Uterus (tissue), 4 donors: Measurements from ENCODE around the gene UBE2QL1. TPM values are rescaled to one million over a fixed set of nuclear protein-coding genes. Genes with fewer than 3 reads are reported as not detected.

Source experiments
- DNase-seq, 2 donors: peaks; one replicate each; pipeline ENCODE4 v3.0.0-alpha.2; 2019 to 2020
- H3K27ac ChIP-seq, 2 donors: fragments of 200-600 bp; sonication (generic); 1 replicate in 1 of 2; 2 replicates in 1 of 2; pipeline ENCODE4 v1.5.1; 2016 to 2018
- H3K27me3 ChIP-seq, 2 donors: fragments of 200-600 bp; sonication (generic); one replicate each; pipeline ENCODE4 v1.5.1; 2018 to 2019; ENCODE audit warnings: control low read depth in 1 of 2
- H3K36me3 ChIP-seq, 2 donors: fragments of 200-600 bp; sonication (generic); one replicate each; pipeline ENCODE4 v1.5.1; 2019; ENCODE audit warnings: control low read depth in 1 of 2
- H3K4me1 ChIP-seq, 2 donors: fragments of 200-600 bp; sonication (generic); one replicate each; pipeline ENCODE4 v1.5.1; 2018 to 2019; ENCODE audit warnings: control low read depth in 1 of 2
- H3K4me3 ChIP-seq, 2 donors: fragments of 200-600 bp; sonication (generic); 1 replicate in 1 of 2; 2 replicates in 1 of 2; pipeline ENCODE4 v1.5.1; 2018 to 2019; ENCODE audit warnings: mild to moderate bottlenecking in 1 of 2
- H3K9me3 ChIP-seq, 2 donors: fragments of 200-600 bp; sonication (generic); one replicate each; pipeline ENCODE4 v1.5.1; 2019; ENCODE audit warnings: control low read depth in 1 of 2
- POLR2A ChIP-seq, 2 donors: fragments of 450-650 bp; IDR thresholded peaks; one replicate each; pipeline ENCODE4 v1.6.1; 2016; ENCODE audit warnings: antibody characterized with exemption in 2 of 2, mild to moderate bottlenecking in 1 of 2, moderate library complexity in 1 of 2
- intact Hi-C: fragments of 100-400 bp; cut with DNase I; formaldehyde crosslinking; loops from one replicate; pipeline ENCODE4 v1.15.1; 2023; ENCODE audit warnings: low total_unique reads
- total RNA-seq, 4 donors: library from RNA; depleted of rRNA in 3 of 4; stranded (reverse); fragments of >200 nt in 3 of 4; gene quantifications; one replicate each; pipeline versions ENCODE4 v1.1.0 to v1.2.4, GENCODE V29; 2014 to 2023
- TF ChIP-seq, protein P1 (sequence below), 4 experiments: fragments of 200-600 bp in 2 of 4; fragments of 450-650 bp in 2 of 4; sonication (generic) in 2 of 4; IDR thresholded peaks; one replicate each; pipeline ENCODE4 v1.5.1; 2016 to 2019; ENCODE audit warnings: antibody characterized with exemption in 4 of 4, mild to moderate bottlenecking in 2 of 4, moderate library complexity in 1 of 4
- donor health status: DM: yes; HTN: yes; CAD: no.

Gene UBE2QL1
- total RNA-seq, 4 donors from 2014 or later: 0.34 to 0.90 TPM; not detected in 2

DNA sequence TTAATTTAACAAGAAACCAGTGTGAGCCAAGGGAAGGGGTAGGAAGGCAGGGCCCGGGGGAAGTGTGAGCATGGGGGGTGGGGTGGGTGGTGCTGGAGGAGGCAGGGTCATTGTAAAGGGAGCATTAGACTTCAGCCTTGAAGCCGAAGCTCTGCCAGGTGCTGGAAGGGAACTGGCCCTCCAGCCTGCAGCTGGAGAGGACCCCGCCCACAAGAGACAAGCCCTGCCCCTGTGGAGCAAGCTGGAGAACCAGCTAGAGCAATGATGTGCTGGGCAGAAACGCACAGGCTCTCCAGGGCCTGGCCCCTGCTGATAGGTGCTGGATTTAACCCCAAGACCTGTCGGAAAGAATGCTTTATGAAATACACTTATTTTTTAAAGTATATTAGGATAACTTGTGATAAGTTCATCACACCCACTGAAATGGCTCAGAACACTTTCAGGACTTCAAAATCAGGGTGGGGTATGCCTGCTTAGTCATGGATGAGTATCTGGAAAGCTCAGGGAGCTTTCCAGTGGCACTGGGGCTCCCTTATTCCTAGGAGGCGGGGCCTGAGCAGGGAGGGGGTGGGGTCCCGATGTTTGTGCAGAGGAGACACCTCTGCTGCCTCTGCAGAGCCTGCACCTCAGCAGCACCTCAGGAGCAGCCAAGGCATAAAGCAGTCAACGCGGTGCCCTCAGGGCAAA lies 27.1 kb downstream of the UBE2QL1 start:
- Histone ChIP-seq H3K36me3 (no peaks in the 10 kb centered on the region), H3K4me3 (no peak overlapping the region), H3K27ac (no peak overlapping the region), H3K27me3 (no peaks in the 10 kb centered on the region), H3K4me1 (no peaks in the 10 kb centered on the region), H3K9me3 (no peaks in the 10 kb centered on the region)
- DNase-seq: no peak
- intact Hi-C loops: no loop called here
- TF ChIP-seq POLR2A (IDR thresholded peaks at IDR 0.05): no peak
- TF ChIP-seq, protein P1, sequence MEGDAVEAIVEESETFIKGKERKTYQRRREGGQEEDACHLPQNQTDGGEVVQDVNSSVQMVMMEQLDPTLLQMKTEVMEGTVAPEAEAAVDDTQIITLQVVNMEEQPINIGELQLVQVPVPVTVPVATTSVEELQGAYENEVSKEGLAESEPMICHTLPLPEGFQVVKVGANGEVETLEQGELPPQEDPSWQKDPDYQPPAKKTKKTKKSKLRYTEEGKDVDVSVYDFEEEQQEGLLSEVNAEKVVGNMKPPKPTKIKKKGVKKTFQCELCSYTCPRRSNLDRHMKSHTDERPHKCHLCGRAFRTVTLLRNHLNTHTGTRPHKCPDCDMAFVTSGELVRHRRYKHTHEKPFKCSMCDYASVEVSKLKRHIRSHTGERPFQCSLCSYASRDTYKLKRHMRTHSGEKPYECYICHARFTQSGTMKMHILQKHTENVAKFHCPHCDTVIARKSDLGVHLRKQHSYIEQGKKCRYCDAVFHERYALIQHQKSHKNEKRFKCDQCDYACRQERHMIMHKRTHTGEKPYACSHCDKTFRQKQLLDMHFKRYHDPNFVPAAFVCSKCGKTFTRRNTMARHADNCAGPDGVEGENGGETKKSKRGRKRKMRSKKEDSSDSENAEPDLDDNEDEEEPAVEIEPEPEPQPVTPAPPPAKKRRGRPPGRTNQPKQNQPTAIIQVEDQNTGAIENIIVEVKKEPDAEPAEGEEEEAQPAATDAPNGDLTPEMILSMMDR (IDR thresholded peaks at IDR 0.05): no peak

DNA sequence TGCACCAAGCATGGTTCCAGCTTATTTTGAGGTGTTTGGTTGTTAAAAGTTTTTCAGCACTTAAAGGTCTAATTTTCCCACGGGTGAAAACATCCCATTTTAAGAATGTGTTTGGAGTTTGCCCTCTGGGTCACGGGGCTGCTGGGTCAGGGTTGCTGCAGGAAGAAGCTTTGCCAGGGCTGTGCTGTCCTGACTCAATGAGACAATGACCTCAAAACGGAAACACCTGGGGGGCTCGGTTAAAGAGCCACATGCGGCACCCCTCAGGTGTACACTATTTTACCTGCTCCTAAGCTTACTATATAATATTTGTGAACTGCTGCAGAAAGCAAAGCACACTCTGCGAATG lies 27.6 kb downstream of the UBE2QL1 start:
- Histone ChIP-seq H3K36me3 (no peaks in the 10 kb centered on the region), H3K4me3 (no peak overlapping the region), H3K27me3 (no peaks in the 10 kb centered on the region), H3K4me1 (no peaks in the 10 kb centered on the region), H3K9me3 (no peaks in the 10 kb centered on the region), H3K27ac (no peak overlapping the region)
- intact Hi-C loops: no loop called here
- no peak for DNase-seq
- no peak for TF ChIP-seq POLR2A (IDR thresholded peaks at IDR 0.05)

DNA sequence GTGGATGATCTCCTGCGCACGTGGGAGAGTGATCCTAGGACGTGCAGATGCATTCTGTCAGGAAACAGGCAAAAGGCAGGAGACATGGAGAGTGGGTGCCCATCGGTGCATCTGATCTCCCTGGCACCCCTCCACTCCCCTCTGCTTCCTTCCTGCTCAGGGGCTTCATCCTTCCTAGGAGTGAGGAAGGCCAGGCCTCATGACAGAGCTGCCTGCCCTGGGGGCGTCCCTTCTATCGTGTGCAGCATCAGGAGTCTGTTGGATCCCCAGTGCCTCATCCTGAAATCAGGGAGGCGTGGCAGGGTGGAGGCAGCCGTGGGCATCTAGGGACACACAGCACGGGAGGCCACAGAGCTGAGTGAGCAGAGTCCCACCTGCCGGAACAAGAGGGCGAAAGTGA lies 30.1 kb downstream of the UBE2QL1 start:
- Histone ChIP-seq H3K4me3 (no peak overlapping the region), H3K36me3 (no peaks in the 10 kb centered on the region), H3K27me3 (no peaks in the 10 kb centered on the region), H3K9me3 (no peaks in the 10 kb centered on the region), H3K27ac (no peak overlapping the region), H3K4me1 (no peaks in the 10 kb centered on the region)
- TF ChIP-seq POLR2A (IDR thresholded peaks at IDR 0.05): no peak
- TF ChIP-seq, protein P1 (IDR thresholded peaks at IDR 0.05): no peak
- intact Hi-C loops: no loop called here
- no peak for DNase-seq

DNA sequence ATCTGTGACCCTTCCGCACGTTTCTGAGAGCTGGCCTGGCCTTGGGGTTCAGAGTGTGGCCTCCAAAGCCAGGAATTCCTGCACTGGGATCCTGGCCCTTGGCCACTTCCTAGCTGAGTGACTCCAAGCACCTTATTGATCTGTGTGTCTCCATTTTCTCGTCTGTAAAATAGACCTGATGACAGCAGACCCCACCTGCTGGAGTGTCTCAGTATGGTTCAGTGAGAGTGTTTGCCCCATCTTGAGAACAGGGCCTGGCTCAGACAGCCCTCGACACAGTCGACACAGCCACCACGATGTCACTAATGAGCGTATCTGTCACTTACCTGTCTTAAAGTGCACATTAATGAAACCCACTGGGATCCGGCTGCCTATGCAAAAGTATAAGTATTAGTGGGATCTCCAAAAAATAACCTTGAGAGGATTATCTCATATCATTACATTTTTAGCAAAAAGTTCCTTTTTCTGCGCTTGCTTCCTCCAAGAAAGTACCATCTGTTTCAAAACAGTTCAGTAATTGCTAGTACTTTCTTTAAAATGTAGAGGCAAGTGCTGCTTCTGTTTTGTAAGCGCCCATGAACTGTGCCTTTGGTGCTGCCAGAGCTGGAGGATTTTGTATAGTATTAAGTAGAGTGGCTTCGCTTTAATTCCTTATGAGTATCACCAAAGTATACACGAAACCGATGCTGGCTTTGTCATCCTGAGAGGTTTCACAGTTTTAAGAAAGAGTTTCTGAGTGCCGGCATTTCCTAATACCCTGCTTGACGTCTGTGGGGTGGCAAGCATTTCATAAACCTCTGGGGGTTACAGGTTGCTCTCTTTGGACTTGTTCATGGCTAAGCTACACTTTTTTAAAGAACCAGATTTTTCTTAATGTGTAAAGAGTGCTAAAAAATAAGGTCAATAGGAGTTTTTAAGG lies 31.7 kb downstream of the UBE2QL1 start:
- intact Hi-C loops: no loop called here
- no peak for DNase-seq
- no peak overlapping the region for H3K27ac ChIP-seq
- no peak for TF ChIP-seq POLR2A (IDR thresholded peaks at IDR 0.05)
- TF ChIP-seq, protein P1 (IDR thresholded peaks at IDR 0.05): no peak
- H3K4me1 ChIP-seq: no peaks in the 10 kb centered on the region
- no peaks in the 10 kb centered on the region for H3K27me3 ChIP-seq
- no peak overlapping the region for H3K4me3 ChIP-seq
- H3K36me3 ChIP-seq: no peaks in the 10 kb centered on the region
- H3K9me3 ChIP-seq: no peaks in the 10 kb centered on the region

DNA sequence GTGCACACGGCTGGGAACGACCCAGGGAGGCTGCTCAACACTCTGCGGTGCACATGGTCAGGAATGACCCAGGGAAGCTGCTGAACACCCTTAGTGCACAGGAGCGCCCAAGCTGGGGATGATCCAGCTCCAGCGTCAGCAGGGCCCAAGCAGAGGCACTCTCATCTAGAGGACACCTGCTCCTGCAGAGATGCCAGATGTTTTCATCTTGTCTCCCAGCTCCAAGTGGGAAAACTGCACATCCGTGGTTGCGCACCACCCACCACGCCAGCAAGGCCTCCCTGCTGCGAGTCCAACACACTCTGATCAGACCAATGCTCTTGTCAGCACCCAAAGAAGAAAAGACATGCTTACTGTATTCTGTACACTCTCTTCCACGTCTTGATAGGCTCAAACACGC lies 34.1 kb downstream of the UBE2QL1 start:
- H3K9me3 ChIP-seq: no peaks in the 10 kb centered on the region
- no peaks in the 10 kb centered on the region for H3K4me1 ChIP-seq
- no peak for DNase-seq
- H3K27ac ChIP-seq: no peak overlapping the region
- no peak overlapping the region for H3K4me3 ChIP-seq
- H3K27me3 ChIP-seq: no peaks in the 10 kb centered on the region
- no peaks in the 10 kb centered on the region for H3K36me3 ChIP-seq
- TF ChIP-seq, protein P1 (IDR thresholded peaks at IDR 0.05): no peak
- TF ChIP-seq POLR2A (IDR thresholded peaks at IDR 0.05): no peak
- intact Hi-C loops: no loop called here
